Measurements from ENCODE around the gene PPP6R1.

PPP6R1 gene

DNA sequence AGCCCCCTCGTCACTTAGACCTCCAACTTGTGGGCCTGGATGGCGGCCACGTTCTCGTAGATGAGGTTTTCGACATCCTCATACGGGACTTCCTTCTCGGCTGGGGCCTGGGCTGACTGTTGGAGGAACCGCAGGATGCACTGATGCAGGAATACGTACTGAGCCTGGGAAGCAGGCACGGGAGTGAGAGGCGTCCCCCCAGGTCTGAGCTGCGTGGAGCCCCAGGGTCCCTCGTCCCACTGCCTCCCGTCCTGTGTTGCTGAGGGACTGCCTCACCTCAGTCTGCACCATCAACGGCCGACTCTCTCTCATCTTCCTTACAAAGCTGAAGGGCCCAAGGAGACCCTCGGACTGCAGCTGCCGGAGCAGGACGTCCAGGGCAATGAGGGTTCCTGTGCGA lies 77.1 kb downstream of the PPP6R1 start:
- no peak for DNase-seq (ENCODE audit: low read depth)

Data from fibroblast of gingiva (primary cell).